HepG2 (cell line): ENCODE data around the gene CROCC.

Experiments used
- CBFB ChIP-seq: sonication (generic); formaldehyde crosslinking; IDR thresholded peaks from 2 replicates; pipeline ENCODE4 v1.4.0; 2020; ENCODE audit warnings: missing genetic modification reagents
- FOXJ3 ChIP-seq: sonication (generic); formaldehyde crosslinking; IDR thresholded peaks from 2 replicates; pipeline ENCODE4 v1.4.0; 2020; ENCODE audit warnings: missing genetic modification reagents, mild to moderate bottlenecking, borderline replicate concordance
- FOXP1 ChIP-seq, 2 experiments: fragments of 450-650 bp in 1 of 2; IDR thresholded peaks; 2 replicates each; pipeline ENCODE4 v1.6.1; 2017 to 2018; ENCODE audit warnings: antibody characterized with exemption in 1 of 2
- HOXA5 ChIP-seq: sonication (generic); formaldehyde crosslinking; IDR thresholded peaks from 2 replicates; pipeline ENCODE4 v1.4.0; 2020; ENCODE audit warnings: missing genetic modification reagents
- JUNB ChIP-seq: sonication (generic); formaldehyde crosslinking; IDR thresholded peaks from 2 replicates; pipeline ENCODE4 v1.8.0; 2022; ENCODE audit warnings: missing genetic modification reagents, mild to moderate bottlenecking, borderline replicate concordance
- MZF1 ChIP-seq: sonication (generic); formaldehyde crosslinking; IDR thresholded peaks from 2 replicates; pipeline ENCODE4 v1.8.1; 2023; ENCODE audit warnings: mild to moderate bottlenecking, missing genetic modification reagents, borderline replicate concordance
- POLR2AphosphoS5 ChIP-seq: IDR thresholded peaks from 2 replicates; pipeline ENCODE4 v1.6.1; 2012; ENCODE audit warnings: low read depth, low read length
- SPEN ChIP-seq: sonication (generic); formaldehyde crosslinking; IDR thresholded peaks from 2 replicates; pipeline ENCODE4 v1.5.1; 2020; ENCODE audit warnings: low read depth, mild to moderate bottlenecking, missing genetic modification reagents
- SRSF1 ChIP-seq: fragments of 200-400 bp; formaldehyde crosslinking; optimal IDR thresholded peaks from 2 replicates; pipeline ENCODE3; 2017; ENCODE audit warnings: mild to moderate bottlenecking, low read depth, low read length, moderate library complexity
- SRY ChIP-seq: sonication (generic); formaldehyde crosslinking; IDR thresholded peaks from 2 replicates; pipeline ENCODE4 v1.8.0; 2022; ENCODE audit warnings: mild to moderate bottlenecking, missing genetic modification reagents
- TAF1 ChIP-seq: sonication (generic); formaldehyde crosslinking; IDR thresholded peaks from 2 replicates; pipeline ENCODE4 v1.4.0; 2020; ENCODE audit warnings: missing genetic modification reagents
- ZNF121 ChIP-seq: sonication (generic); formaldehyde crosslinking; IDR thresholded peaks from 2 replicates; pipeline ENCODE4 v1.5.0; 2020; ENCODE audit warnings: mild to moderate bottlenecking, missing genetic modification reagents
- ZNF430 ChIP-seq: sonication (generic); formaldehyde crosslinking; IDR thresholded peaks from 2 replicates; pipeline ENCODE4 v1.9.0; 2021; ENCODE audit warnings: mild to moderate bottlenecking, missing genetic modification reagents
- TF ChIP-seq, protein P1 (sequence below): IDR thresholded peaks from 2 replicates; pipeline ENCODE4 v1.6.1; 2012; ENCODE audit warnings: inconsistent platforms

DNA sequence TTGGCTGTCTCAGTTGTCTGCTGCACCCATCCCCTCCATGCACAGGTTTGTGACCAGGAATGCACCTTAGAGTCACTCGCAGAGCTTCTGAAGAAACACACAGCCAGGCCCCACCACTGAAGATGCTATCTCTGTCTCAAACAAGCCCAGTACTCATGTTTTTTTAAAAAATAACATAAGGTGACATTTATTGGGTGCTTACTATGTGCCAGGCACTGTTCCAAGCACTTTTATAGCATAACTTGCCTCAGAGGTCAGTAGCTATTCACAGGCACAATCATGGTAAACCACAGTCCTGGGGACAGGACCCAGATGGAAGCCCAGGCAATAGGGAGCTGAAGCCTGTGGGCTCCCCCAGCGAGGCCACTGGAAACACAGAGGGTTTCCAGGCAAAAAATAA, 98.8 kb downstream of the CROCC start:
- no peak for TF ChIP-seq TAF1 (CRISPR knock-in tag)
- no peak for TF ChIP-seq HOXA5 (CRISPR knock-in tag)
- TF ChIP-seq ZNF430: no peak
- TF ChIP-seq FOXP1 (IDR thresholded peaks at IDR 0.05): no peak
- no peak for TF ChIP-seq FOXP1 (CRISPR knock-in tag; IDR thresholded peaks at IDR 0.05)
- no peak for TF ChIP-seq POLR2AphosphoS5
- TF ChIP-seq MZF1: no peak
- TF ChIP-seq CBFB: no peak
- no peak for TF ChIP-seq SPEN
- TF ChIP-seq FOXJ3: no peak
- no peak for TF ChIP-seq SRSF1
- TF ChIP-seq, protein P1, sequence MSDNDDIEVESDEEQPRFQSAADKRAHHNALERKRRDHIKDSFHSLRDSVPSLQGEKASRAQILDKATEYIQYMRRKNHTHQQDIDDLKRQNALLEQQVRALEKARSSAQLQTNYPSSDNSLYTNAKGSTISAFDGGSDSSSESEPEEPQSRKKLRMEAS: no peak
- TF ChIP-seq JUNB (CRISPR knock-in tag): no peak
- TF ChIP-seq SRY (CRISPR knock-in tag): no peak
- no peak for TF ChIP-seq ZNF121 (CRISPR knock-in tag)
